Gastroesophageal sphincter (tissue), 4 donors: ENCODE measurements around the gene DENND5B. TPM values are rescaled to one million over a fixed set of nuclear protein-coding genes. Genes with fewer than 3 reads are reported as not detected.

Source experiments
- ATAC-seq: fragments of 150-250 bp; one replicate; pipeline ENCODE4 v1.9.1; 2016; ENCODE audit warnings: mild to moderate bottlenecking, moderate library complexity
- H3K27ac ChIP-seq, 4 donors: fragments of 200-600 bp; sonication (generic) in 3 of 4; 1 replicate in 3 of 4; 2 replicates in 1 of 4; pipeline ENCODE4 v1.5.1; 2016 to 2019
- H3K27me3 ChIP-seq: fragments of 200-600 bp; sonication (generic); one replicate; pipeline ENCODE4 v1.5.1; 2019
- H3K36me3 ChIP-seq, 2 donors: fragments of 200-600 bp; sonication (generic); one replicate each; pipeline ENCODE4 v1.5.1; 2019; ENCODE audit warnings: control low read depth in 1 of 2
- H3K4me1 ChIP-seq, 3 donors: fragments of 200-600 bp; sonication (generic); 1 replicate in 2 of 3; 2 replicates in 1 of 3; pipeline ENCODE4 v1.5.1; 2016 to 2019; ENCODE audit warnings: control low read depth in 2 of 3
- H3K4me3 ChIP-seq, 2 donors: fragments of 200-600 bp; sonication (generic); one replicate each; pipeline ENCODE4 v1.5.1; 2019; ENCODE audit warnings: mild to moderate bottlenecking in 1 of 2, moderate library complexity in 1 of 2
- H3K9me3 ChIP-seq, 3 donors: fragments of 200-600 bp; sonication (generic); one replicate each; pipeline ENCODE4 v1.5.1; 2017 to 2019; ENCODE audit warnings: control low read depth in 2 of 3
- CTCF ChIP-seq, 4 experiments: fragments of 200-600 bp in 2 of 4; fragments of 450-650 bp in 2 of 4; sonication (generic) in 1 of 4; IDR thresholded peaks; one replicate each; pipeline ENCODE4 v1.5.1; 2017 to 2019; ENCODE audit warnings: antibody characterized with exemption in 4 of 4, mild to moderate bottlenecking in 2 of 4, moderate library complexity in 2 of 4
- EP300 ChIP-seq: sonication (generic); formaldehyde crosslinking; IDR thresholded peaks from one replicate; pipeline ENCODE4 v1.6.1; 2017; ENCODE audit warnings: antibody characterized with exemption, mild to moderate bottlenecking
- POLR2A ChIP-seq, 2 donors: fragments of 450-650 bp; IDR thresholded peaks; one replicate each; pipeline ENCODE4 v1.6.1; 2017; ENCODE audit warnings: antibody characterized with exemption in 2 of 2, mild to moderate bottlenecking in 2 of 2, moderate library complexity in 1 of 2
- POLR2AphosphoS5 ChIP-seq: sonication (generic); formaldehyde crosslinking; IDR thresholded peaks from one replicate; pipeline ENCODE4 v1.6.1; 2017; ENCODE audit warnings: antibody characterized with exemption
- WGBS, 2 donors: methylation state at CpG; one replicate each; pipeline ENCODE4 v1.1.5; 2018; ENCODE audit warnings: low coverage in 1 of 2; 5-methylcytosine and 5-hydroxymethylcytosine counted together
- total RNA-seq, 4 donors: library from RNA; depleted of rRNA; stranded (reverse); fragments of >200 nt; gene quantifications; one replicate each; pipeline ENCODE4 v1.1.0, GENCODE V29; 2016

Gene DENND5B
- total RNA-seq, 4 donors from 2014 or later: 14.7 to 40.8 (median 17.7) TPM

GRCh38 chr12:31523306-31523705 lies 67.6 kb downstream of the DENND5B start:
- Histone ChIP-seq H3K4me1 (peaks cover 5 to 46% (median 8%) of the 10 kb centered on the region in 3 donors), H3K27ac (no peak overlapping the region), H3K4me3 (no peak overlapping the region), H3K36me3 (no peaks in the 10 kb centered on the region), H3K9me3 (no peaks in the 10 kb centered on the region), H3K27me3 (no peaks in the 10 kb centered on the region)
- WGBS, 2 donors: 83 to 84% methylated on average over 1 to 2 of the region's 2 CpGs
- no peak for TF ChIP-seq POLR2AphosphoS5
- no peak for TF ChIP-seq EP300
- no peak for ATAC-seq

GRCh38 chr12:31522607-31523006 lies 68.3 kb downstream of the DENND5B start:
- no peak for ATAC-seq
- no peak overlapping the region for H3K27ac ChIP-seq
- TF ChIP-seq CTCF (IDR thresholded peaks at IDR 0.05): no peak
- TF ChIP-seq EP300: no peak
- no peak for TF ChIP-seq POLR2A (IDR thresholded peaks at IDR 0.05)
- TF ChIP-seq POLR2AphosphoS5: no peak

GRCh38 chr12:31521964-31522363 lies 69.0 kb downstream of the DENND5B start:
- no peak for ATAC-seq
- 29% methylated on average over 1 of the region's 1 CpG; no CpG with 5 or more reads in 1 of the 2 donors for WGBS, 2 donors
- Histone ChIP-seq H3K4me1 (peaks cover 5 to 55% (median 8%) of the 10 kb centered on the region in 3 donors), H3K4me3 (no peak overlapping the region), H3K9me3 (no peaks in the 10 kb centered on the region), H3K27ac (no peak overlapping the region), H3K27me3 (no peaks in the 10 kb centered on the region), H3K36me3 (no peaks in the 10 kb centered on the region)
- no peak for TF ChIP-seq EP300
- no peak for TF ChIP-seq CTCF (IDR thresholded peaks at IDR 0.05)
- TF ChIP-seq POLR2A (IDR thresholded peaks at IDR 0.05): no peak
- TF ChIP-seq POLR2AphosphoS5: no peak

More at GRCh38 chr12:31522607-31523006, 68.3 kb downstream of the DENND5B start:
- no peaks in the 10 kb centered on the region for H3K9me3 ChIP-seq
- H3K36me3 ChIP-seq: no peaks in the 10 kb centered on the region
- H3K4me1 ChIP-seq: peaks cover 5 to 53% (median 8%) of the 10 kb centered on the region in 3 donors
- WGBS, 2 donors: 40 to 87% methylated on average over 2 to 7 of the region's 7 CpGs
- H3K27me3 ChIP-seq: no peaks in the 10 kb centered on the region
- no peak overlapping the region for H3K4me3 ChIP-seq

GRCh38 chr12:31519511-31519910 lies 71.4 kb downstream of the DENND5B start:
- H3K9me3 ChIP-seq: no peaks in the 10 kb centered on the region
- TF ChIP-seq POLR2AphosphoS5 (no peak), EP300 (no peak), CTCF (IDR thresholded peaks at IDR 0.05) (no peak), POLR2A (IDR thresholded peaks at IDR 0.05) (no peak)
- no peaks in the 10 kb centered on the region for H3K36me3 ChIP-seq
- H3K4me1 ChIP-seq: peaks cover 5 to 41% (median 8%) of the 10 kb centered on the region in 3 donors
- no peak for ATAC-seq
- H3K27ac ChIP-seq: peak overlapping the region in 1 of 4 donors; percentile 0
- no peak overlapping the region for H3K4me3 ChIP-seq
- H3K27me3 ChIP-seq: no peaks in the 10 kb centered on the region

GRCh38 chr12:31518680-31519227 lies 72.2 kb downstream of the DENND5B start:
- 14 to 28% methylated on average over 3 to 4 of the region's 4 CpGs for WGBS, 2 donors
- Histone ChIP-seq H3K4me3 (no peak overlapping the region), H3K36me3 (no peaks in the 10 kb centered on the region), H3K4me1 (peaks cover 5 to 41% (median 8%) of the 10 kb centered on the region in 3 donors), H3K9me3 (no peaks in the 10 kb centered on the region), H3K27ac (peak overlapping the region in 3 of 4 donors; percentile 0 to 40 (median 1)), H3K27me3 (no peaks in the 10 kb centered on the region)
- ATAC-seq: no peak
- no peak for TF ChIP-seq POLR2A (IDR thresholded peaks at IDR 0.05)

GRCh38 chr12:31517994-31518393 lies 72.9 kb downstream of the DENND5B start:
- WGBS, 2 donors: 56% methylated on average over 1 of the region's 1 CpG
- Histone ChIP-seq H3K4me3 (no peak overlapping the region), H3K36me3 (no peaks in the 10 kb centered on the region), H3K27ac (no peak overlapping the region), H3K27me3 (no peaks in the 10 kb centered on the region), H3K4me1 (peaks cover 5 to 41% (median 8%) of the 10 kb centered on the region in 3 donors), H3K9me3 (no peaks in the 10 kb centered on the region)
- TF ChIP-seq POLR2A (IDR thresholded peaks at IDR 0.05): no peak
- TF ChIP-seq CTCF (IDR thresholded peaks at IDR 0.05): no peak
- no peak for TF ChIP-seq EP300
- TF ChIP-seq POLR2AphosphoS5: no peak
- ATAC-seq: no peak
